GM12875 (cell line): ENCODE results near the gene PADI2.

Experiments
- H3K4me3 ChIP-seq: one replicate; pipeline ENCODE4 v1.5.1; 2011; ENCODE audit warnings: low read depth, low read length, control low read depth
- CTCF ChIP-seq: IDR thresholded peaks from 2 replicates; pipeline ENCODE4 v1.5.1; 2011; ENCODE audit warnings: low read depth, mild to moderate bottlenecking, control low read depth, inconsistent platforms, low read length, moderate library complexity, borderline replicate concordance; ENCODE audit not compliant: insufficient read depth

Gene PADI2

GRCh38 chr1:17117451-17118265, 1.6 kb downstream of the PADI2 start:
- no peak overlapping the region for H3K4me3 ChIP-seq
- no peak for TF ChIP-seq CTCF

- TF ChIP-seq CTCF, result no peak
- H3K4me3 ChIP-seq, result no peak overlapping the region
These were observed 2.6 kb downstream of the PADI2 start for GRCh38 chr1:17116643-17117042.

- H3K4me3 ChIP-seq, result no peak overlapping the region
- no peak for TF ChIP-seq CTCF
These were observed 5.3 kb downstream of the PADI2 start for GRCh38 chr1:17113963-17114362.

- no peak for TF ChIP-seq CTCF
These were observed 6.6 kb downstream of the PADI2 start for GRCh38 chr1:17112496-17113236.

GRCh38 chr1:17112076-17112475, 7.2 kb downstream of the PADI2 start:
- TF ChIP-seq CTCF, result no peak
- no peak overlapping the region for H3K4me3 ChIP-seq

More at GRCh38 chr1:17112496-17113236, 6.6 kb downstream of the PADI2 start:
- H3K4me3 ChIP-seq, result no peak overlapping the region

- TF ChIP-seq CTCF, result no peak
- no peak overlapping the region for H3K4me3 ChIP-seq
These were observed 8.7 kb downstream of the PADI2 start for GRCh38 chr1:17110555-17110926.
